ENCODE data around the gene NPBWR2. TPM values are rescaled to one million over a fixed set of nuclear protein-coding genes. Genes with fewer than 3 reads are reported as not detected.
A peak's percentile ranks its signal among the peaks of the same experiment; 100 is the strongest.

The NPBWR2 gene
- total and polyA plus RNA-seq, 2 donors (not counting 3 experiments of a cell fraction or from before 2014, with no cell fraction given): not detected

DNA sequence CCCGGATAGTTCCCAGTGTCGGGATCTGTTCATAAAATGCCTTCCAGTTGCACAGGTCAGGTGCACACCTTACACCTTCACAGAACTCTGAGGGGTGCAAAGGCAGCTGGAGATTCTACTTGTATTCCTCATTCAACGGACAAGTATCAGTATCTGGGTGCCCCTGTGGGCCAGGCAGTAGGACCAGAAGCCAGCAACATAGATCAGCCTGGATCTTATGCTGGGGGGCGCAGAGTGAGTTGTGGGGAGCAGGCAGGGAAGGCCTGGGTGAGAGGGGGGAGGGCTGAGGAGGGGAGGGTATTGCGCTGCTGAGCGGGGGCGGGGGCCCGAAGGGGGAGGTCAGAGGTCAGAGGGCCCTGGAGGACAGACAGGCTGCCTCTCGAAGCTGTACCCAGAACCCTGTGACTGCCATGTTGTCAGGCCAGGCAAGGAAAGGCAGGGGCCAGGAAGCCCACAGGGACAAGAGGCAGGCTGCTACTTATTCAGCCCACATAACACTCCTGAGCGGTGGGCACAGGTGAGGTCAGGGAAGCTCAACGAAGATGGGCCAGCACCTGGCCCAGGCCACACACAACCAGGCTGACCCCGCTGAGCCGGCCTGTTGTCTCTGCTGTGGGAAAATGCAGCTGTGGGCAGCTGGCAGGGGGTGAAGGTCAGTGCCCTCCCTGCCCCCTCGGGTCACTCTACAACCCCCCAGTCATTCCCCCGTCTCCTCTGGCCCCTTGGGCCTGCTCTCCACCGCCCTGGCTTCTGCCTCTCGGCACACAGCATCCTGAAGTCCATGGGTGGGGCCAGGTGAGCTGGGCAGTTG, 26.3 kb downstream of the NPBWR2 start:
- H3K4me1 ChIP-seq (ENCODE audit: control insufficient read depth, extremely low read depth, insufficient read depth, low read length): peaks cover 20% of the 10 kb centered on the region
- H3K79me2 ChIP-seq (ENCODE audit: control insufficient read depth, insufficient read depth, low read length): peaks cover 6% of the 10 kb centered on the region
- no peak overlapping the region for H3K4me2 ChIP-seq (ENCODE audit: insufficient read depth, low read length)
- intact Hi-C loops (cut with micrococcal nuclease) (no loop called here), dilution Hi-C loops (cut with MboI; ENCODE audit: extremely low pct_ligation_motif_present, low sequenced_read_pairs) (no loop called here)
- H4K20me1 ChIP-seq (replicated peaks; ENCODE audit: control insufficient read depth, extremely low read depth, insufficient read depth, low read length): no peaks in the 10 kb centered on the region
- peaks cover 17 to 23% of the 10 kb centered on the region in 2 experiments for H3K27me3 ChIP-seq (ENCODE audit: control insufficient read depth in 2 of 2, insufficient read depth in 2 of 2, low read length in 2 of 2)
- no peaks in the 10 kb centered on the region for H3K9me3 ChIP-seq (replicated peaks; ENCODE audit: control insufficient read depth, insufficient read depth, low read length)
- no peak for TF ChIP-seq EZH2 (IDR thresholded peaks at IDR 0.05; ENCODE audit: borderline replicate concordance, low read depth, low read length, severe bottlenecking)
- TF ChIP-seq MYC (IDR thresholded peaks at IDR 0.05; ENCODE audit: low read depth, low read length): no peak
- TF ChIP-seq FOS (IDR thresholded peaks at IDR 0.05; ENCODE audit: borderline replicate concordance, insufficient read depth, low read length): no peak
- TF ChIP-seq, protein P1, sequence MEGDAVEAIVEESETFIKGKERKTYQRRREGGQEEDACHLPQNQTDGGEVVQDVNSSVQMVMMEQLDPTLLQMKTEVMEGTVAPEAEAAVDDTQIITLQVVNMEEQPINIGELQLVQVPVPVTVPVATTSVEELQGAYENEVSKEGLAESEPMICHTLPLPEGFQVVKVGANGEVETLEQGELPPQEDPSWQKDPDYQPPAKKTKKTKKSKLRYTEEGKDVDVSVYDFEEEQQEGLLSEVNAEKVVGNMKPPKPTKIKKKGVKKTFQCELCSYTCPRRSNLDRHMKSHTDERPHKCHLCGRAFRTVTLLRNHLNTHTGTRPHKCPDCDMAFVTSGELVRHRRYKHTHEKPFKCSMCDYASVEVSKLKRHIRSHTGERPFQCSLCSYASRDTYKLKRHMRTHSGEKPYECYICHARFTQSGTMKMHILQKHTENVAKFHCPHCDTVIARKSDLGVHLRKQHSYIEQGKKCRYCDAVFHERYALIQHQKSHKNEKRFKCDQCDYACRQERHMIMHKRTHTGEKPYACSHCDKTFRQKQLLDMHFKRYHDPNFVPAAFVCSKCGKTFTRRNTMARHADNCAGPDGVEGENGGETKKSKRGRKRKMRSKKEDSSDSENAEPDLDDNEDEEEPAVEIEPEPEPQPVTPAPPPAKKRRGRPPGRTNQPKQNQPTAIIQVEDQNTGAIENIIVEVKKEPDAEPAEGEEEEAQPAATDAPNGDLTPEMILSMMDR (IDR thresholded peaks at IDR 0.05; ENCODE audit: extremely low read depth in 1 of 2, insufficient read depth in 1 of 2, low read depth in 1 of 2, low read length in 2 of 2): no peak
- no peak for TF ChIP-seq POLR2A (IDR thresholded peaks at IDR 0.05; ENCODE audit: low read depth, low read length)
- TF ChIP-seq JUN (IDR thresholded peaks at IDR 0.05; ENCODE audit: borderline replicate concordance, insufficient read depth, insufficient read length, low read depth): no peak
- no peak for TF ChIP-seq GATA2 (IDR thresholded peaks at IDR 0.05; ENCODE audit: insufficient read depth, insufficient read length, low read depth, low read length)
- TF ChIP-seq POLR2AphosphoS5 (IDR thresholded peaks at IDR 0.05; ENCODE audit: insufficient read depth, low read depth, low read length): no peak
- H3K9me1 ChIP-seq (replicated peaks; ENCODE audit: control insufficient read depth, extremely low read depth, insufficient read depth, low read length): no peaks in the 10 kb centered on the region
- FAIRE-seq (no peak), DNase-seq (ENCODE audit: low read depth, low spot score) (no peak)
- H3K9ac ChIP-seq (replicated peaks; ENCODE audit: extremely low read depth, insufficient read depth, low read length): no peak overlapping the region
- BruUV-seq (replicated peaks): no TSS peak
- H2AFZ ChIP-seq (ENCODE audit: low read depth, low read length): no peak overlapping the region
- peaks cover 0 to 3% of the 10 kb centered on the region in 2 experiments for H3K36me3 ChIP-seq (ENCODE audit: control insufficient read depth in 2 of 2, extremely low read depth in 1 of 2, insufficient read depth in 2 of 2, low read length in 2 of 2)
- CTCF ChIA-PET: interaction anchor here (3.0 kb wide), 1 partner anchor 42 kb away, joined by 14 read pairs; no protein-coding TSS in a partner anchor
- peak overlapping the region in 1 of 3 experiments; percentile 73 for H3K4me3 ChIP-seq (replicated peaks in 1 of 3; ENCODE audit: insufficient read depth in 1 of 3, low read depth in 1 of 3, low read length in 3 of 3)
- H3K27ac ChIP-seq (ENCODE audit: insufficient read depth, low read depth, low read length): no peak overlapping the region
- POLR2A ChIA-PET: no interaction called here
